ENCODE measurements around the gene SIRPA.

Gene SIRPA

DNA sequence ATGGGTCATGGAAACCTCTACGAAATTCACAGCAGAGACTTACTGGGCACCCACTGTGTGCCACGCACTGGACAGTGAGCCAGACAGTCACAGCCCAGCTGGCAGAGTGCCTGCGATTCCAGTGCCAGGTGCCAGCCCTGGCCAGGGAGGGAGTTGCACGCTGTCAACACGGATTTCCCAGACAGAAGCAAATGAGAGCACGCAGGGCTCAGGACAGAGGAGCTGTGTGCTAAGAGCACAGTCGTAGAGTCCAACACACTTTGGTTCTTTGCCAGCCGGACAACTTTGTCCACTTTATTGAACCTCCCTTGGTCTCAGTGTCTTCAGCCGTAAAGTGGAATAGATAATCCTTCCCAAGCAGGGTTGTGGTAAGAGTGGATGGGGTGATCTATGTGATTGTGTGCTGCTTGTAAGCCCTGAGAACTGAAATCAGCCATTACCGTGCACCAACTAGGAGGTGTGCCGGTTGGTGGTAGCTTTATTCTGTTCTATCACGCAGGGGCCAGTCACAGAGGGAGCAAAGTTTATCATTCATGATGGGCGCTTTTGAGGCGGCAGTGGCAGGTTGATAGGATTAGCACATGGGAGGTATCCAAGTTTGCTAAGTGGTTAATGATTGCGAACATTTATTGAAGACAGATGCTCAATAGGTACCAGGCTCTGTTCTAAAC is 40.6 kb downstream of the SIRPA start:
- DNase-seq: no peak

DNA sequence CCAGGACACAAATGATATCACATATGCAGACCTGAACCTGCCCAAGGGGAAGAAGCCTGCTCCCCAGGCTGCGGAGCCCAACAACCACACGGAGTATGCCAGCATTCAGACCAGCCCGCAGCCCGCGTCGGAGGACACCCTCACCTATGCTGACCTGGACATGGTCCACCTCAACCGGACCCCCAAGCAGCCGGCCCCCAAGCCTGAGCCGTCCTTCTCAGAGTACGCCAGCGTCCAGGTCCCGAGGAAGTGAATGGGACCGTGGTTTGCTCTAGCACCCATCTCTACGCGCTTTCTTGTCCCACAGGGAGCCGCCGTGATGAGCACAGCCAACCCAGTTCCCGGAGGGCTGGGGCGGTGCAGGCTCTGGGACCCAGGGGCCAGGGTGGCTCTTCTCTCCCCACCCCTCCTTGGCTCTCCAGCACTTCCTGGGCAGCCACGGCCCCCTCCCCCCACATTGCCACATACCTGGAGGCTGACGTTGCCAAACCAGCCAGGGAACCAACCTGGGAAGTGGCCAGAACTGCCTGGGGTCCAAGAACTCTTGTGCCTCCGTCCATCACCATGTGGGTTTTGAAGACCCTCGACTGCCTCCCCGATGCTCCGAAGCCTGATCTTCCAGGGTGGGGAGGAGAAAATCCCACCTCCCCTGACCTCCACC is 42.2 kb downstream of the SIRPA start:
- DNase-seq: no peak

DNA sequence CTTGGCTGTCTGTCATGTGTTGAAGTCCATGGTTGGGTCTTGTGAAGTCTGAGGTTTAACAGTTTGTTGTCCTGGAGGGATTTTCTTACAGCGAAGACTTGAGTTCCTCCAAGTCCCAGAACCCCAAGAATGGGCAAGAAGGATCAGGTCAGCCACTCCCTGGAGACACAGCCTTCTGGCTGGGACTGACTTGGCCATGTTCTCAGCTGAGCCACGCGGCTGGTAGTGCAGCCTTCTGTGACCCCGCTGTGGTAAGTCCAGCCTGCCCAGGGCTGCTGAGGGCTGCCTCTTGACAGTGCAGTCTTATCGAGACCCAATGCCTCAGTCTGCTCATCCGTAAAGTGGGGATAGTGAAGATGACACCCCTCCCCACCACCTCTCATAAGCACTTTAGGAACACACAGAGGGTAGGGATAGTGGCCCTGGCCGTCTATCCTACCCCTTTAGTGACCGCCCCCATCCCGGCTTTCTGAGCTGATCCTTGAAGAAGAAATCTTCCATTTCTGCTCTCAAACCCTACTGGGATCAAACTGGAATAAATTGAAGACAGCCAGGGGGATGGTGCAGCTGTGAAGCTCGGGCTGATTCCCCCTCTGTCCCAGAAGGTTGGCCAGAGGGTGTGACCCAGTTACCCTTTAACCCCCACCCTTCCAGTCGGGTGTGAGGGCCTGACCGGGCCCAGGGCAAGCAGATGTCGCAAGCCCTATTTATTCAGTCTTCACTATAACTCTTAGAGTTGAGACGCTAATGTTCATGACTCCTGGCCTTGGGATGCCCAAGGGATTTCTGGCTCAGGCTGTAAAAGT is 43.5 kb downstream of the SIRPA start:
- DNase-seq: no peak

DNA sequence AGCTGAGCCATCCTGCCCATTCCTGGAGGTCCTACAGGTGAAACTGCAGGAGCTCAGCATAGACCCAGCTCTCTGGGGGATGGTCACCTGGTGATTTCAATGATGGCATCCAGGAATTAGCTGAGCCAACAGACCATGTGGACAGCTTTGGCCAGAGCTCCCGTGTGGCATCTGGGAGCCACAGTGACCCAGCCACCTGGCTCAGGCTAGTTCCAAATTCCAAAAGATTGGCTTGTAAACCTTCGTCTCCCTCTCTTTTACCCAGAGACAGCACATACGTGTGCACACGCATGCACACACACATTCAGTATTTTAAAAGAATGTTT is 44.0 kb downstream of the SIRPA start:
- DNase-seq: no peak

DNA sequence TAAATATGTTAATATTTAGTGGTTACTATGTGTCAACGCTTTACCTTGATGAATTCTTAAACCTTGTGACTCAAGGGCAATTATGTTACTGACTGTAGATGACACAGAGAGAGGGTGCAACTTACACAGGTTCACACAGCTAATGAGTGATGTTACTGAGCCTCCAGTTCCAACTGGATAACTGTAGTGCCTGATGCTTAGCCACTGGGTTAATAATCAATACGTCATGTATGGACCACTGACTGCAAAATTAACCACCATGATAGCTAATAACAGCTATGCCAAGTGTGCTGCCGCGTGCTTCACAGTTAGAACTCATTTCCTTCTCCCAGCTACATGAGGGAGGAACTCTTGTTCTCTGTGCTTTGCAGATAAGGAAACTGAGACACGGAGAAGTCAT is 45.4 kb downstream of the SIRPA start:
- DNase-seq: no peak

DNA sequence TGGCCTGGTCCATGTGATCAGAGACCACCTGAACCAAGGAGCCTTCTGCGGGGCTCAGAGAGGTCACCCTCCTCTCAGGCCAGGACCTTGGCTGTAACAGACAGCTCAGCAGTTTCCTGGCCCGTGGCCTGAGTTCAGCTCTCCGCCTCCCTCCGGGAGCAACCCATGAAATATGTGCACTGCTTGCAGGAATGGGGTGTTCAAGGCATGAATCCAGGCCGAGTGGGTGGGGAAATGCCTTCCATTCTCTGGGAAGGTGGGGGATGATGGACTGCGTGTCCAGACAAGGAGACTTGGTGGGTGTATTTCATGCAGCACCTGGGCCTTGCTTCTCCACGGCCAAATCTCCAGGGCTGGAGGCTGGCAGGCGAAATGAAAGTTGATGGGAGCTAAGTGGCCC is 46.0 kb downstream of the SIRPA start:
- no peak for DNase-seq

DNA sequence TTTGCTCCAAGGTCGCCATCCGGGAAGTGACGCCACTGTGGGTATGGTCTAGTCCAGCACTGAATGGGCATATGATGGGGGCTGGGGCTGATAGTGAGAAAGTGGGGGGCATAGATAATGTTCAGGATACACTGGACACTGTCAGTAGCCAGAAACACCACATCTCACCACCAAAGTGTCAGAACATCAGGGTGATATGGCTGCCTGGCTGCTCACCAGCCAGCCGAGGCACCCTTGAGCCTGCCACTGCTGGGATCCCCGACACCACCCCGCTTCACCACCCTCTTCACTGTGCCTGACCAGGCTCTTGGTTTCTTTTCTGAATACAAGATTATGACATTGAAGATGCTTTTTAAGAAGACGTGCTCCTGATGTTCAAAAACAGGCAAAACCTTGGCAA is 46.9 kb downstream of the SIRPA start:
- DNase-seq: no peak

DNA sequence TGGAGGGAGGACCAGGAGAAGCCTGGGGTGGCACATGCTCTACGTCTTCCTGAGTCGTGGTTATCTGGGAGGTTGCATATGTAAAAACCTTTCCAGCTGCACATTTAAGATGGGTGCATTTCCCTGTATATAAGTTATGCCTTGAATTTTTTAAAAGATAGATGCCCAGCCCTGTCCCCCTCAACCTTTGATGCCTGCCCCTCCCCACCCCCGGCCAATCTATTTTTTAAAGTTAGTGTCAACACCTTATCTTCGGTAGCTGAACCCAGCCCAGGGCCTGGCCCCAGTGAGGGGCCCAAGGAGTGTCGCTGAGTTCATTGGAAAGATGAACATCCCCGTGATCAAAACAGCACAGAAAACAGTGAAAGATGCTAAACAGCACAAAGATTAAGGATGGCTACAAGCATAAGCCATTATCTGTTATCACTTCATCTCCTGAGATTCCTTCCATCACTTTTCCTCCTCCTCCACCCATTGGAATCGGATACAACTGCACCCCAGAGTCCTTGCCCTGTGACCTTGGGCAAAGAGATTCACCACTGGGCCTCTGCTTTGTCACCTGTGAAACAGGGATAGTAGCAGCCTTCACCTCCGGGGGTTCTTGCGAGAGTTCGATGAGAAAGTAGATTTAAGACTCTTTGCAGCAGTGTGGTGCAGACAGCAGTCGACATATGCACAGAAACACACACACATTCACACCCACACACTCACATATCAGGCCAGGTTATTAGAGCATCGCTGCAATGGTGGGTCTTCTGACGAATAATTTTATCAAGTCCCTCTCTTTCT is 47.5 kb downstream of the SIRPA start:
- DNase-seq: no peak

DNA sequence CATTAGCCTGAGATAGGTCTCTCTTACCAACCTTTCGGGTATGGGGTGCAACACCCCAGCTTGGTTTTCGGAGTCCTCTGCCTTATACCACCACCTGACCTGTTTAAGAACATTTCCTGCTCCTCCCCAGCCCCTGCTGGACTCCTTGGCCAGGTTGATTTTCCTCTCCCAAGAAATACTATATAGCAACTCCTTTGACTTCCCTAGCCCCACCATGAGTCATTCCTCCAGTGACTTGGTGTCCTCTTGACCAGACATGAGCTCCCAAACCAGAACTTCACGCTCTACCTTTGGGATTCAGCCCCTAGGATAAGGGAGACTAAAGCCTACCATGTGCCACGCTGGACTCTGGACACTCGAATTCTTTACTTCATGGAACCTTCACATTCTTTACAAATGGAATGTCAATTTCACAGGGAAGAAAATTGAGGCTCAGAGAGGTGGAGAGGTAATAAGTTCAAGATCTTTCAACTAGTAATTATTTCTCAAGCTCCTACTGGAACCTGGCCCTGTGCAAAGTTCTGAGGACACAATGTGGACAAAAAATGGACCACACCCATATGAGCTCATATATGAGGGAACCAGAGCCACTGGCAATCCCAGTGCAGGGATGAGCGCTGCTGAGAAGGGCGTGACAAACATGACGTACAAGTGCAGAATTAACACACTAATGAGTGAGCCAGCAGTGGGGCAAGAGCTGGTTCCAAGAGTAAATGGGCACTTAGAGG is 48.2 kb downstream of the SIRPA start:
- DNase-seq: no peak

DNA sequence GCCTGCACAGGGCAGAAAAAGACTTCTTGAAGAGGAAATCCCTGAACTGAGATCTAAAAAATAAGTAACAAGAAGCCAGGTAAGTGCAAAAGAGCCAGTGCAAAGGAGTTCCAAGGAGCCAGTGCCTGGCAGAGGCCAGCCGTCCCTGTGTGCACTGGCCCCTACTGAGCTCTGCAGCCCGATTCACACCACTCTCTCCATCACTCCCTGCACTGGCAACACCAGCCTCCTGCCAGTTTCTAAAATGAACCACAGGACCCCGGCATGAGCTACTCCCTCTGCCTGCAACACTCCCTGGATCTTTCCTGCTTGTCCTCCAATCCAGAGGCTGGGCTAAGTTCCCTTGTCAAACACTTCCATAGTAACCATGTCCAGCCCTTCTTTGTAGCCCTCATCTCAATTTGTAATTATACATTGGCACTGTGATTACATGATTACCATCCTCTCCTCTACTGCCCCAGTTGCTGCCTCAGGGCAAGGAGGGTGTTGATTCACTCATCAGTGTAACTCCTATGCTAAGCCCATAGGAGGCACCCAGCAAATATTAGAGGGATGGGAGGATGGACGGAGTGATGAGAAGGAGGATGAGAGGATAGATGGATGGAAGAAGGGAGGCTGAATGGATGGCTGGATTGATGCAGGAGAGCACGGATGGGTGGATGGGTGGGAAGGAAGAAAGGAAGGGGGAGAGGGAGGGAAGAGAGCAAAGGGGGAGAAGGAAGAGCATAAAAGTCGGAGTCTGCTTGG is 49.3 kb downstream of the SIRPA start:
- no peak for DNase-seq

DNA sequence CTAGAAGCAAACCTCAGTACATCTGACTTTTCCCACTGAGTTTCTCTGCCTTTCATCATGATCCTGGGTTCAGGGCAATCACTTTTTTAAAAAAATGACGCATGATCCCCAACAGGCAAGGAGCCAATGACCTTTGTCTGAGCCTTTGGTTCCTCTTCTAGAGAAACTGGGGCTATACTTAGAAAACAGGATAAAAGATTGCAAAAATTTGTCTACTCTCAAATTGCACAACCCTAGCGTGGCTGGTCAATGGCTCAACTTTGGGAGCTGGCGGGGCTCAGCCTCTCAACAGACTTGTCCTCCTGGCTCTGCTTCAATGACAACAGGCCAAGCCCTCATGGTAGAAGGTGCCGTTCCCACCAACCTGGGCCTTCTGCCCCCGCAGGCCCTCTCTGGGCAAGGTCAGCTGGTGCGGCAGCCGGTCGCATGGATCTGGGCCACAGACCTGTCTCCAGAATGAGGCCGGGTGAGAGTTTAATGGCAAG is 50.0 kb downstream of the SIRPA start:
- DNase-seq: no peak

DNA sequence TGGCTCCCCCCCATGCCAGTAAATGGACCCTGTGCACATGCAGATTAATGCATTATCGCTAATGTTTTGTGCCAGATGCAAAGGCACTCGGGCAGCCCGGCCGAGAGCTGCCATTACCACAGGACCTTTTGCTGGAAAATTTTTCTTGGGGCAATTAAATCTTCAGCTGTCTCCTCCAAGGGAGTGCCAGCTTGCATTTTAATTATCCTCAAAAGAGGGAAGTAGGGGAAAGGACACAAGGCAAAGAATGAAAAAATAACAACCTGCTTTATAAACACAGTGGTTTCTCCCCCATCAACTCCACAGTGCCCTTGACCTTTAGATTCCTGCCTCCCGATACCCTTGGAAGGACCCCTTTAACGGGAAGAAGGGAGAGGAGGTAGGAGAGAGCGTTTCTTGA is 50.5 kb downstream of the SIRPA start:
- no peak for DNase-seq

DNA sequence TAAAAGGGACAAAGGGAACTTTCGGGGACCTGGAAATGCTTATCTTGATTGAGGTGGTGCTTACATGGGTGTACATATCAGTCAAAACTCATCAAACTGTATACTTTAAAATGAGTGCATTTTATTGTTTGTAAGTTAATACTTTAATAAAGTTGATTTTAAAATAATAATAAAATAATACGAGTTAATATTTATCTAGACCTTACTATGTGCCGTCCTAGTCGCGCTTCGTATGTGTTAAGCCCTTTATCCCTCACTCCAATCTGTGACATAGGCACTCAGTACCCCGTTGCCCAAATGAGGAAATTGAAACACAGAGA is 51.2 kb downstream of the SIRPA start:
- no peak for DNase-seq

DNA sequence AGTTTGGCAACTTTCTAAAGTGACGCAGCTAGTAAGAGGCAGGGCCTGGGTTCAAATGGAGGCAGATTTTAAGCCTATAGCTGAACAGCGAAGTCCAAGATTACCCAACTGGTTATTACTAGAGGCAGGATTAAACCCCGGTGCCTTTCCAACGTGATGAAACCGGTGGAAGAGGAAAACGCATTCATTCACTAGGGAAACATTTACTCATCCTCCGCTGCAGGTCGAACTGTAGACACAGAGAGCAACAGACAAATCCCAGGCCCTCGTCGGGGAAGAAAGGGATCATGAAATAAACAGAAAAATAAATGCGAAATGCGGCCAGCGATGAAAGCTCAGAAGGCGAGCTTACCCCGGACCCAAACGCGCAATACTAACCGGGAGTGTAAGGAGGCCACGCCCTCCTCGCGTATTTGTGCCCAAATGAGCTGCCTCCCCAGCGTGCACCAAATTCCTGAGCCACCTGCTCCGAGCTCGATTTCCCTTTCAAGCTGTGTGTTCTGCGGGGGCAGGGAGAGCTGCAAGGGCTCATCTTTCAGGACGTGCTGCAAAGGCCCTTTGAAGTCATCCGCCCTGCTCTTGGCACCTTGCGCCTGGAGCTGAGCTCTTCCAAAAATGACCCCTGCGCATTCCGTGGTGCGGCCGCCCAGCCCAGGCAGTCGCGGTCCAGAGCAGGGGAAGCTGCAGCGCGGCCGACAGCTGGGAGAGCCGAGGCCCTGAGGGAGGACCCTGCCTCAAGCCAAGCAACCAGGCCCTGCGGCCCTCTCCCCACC is 51.7 kb downstream of the SIRPA start:
- DNase-seq: no peak

DNA sequence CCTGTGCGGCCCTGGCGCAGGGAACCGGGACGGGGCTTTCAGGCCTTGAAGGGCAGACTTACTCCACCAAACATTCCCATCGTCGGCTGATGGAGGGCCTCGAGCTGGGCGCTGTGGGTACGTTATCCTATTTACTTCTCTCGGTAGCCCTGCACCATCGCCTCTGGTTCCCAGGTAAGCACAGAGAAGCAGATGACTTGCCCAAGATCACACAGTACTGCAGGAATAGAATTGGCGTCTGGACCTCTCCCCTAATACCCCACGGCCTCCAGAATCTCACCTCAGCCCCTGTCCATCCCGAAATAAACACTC is 52.3 kb downstream of the SIRPA start:
- no peak for DNase-seq

DNA sequence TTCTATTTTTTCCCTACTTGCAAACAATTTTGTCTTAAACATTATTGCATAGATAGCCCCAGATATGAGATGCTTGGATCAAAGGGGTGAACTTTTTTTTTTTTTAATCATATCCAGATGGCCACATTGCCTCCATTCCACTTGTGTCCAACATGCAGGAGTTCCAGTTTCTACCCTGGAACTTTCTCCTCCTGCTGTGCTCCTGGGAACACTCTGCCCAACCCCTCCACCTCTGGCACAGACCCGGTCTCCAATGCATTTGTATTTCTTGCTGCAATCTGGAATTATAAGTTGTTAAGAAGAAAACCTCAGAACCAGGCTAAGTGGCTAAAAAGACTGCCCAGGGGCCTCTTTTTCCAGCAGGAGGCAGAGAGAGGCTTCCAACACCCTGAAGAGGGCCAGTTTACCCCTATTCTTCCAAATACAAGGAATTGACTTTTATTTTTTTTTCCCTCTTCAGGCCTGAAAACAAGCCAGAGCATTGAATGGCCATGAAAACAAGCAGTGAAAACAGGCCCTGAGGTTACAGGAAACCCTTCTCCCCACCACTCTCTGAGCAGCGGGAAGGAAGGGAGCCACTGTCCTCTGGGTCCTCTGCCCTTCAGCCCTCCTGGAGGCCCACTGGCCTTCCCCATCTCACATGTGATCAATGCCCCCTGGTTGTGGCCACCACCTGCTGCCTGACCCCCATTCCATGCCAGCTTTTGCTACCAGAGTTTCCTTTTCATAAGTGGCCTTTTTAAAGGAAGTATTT is 54.3 kb downstream of the SIRPA start:
- DNase-seq: no peak

DNA sequence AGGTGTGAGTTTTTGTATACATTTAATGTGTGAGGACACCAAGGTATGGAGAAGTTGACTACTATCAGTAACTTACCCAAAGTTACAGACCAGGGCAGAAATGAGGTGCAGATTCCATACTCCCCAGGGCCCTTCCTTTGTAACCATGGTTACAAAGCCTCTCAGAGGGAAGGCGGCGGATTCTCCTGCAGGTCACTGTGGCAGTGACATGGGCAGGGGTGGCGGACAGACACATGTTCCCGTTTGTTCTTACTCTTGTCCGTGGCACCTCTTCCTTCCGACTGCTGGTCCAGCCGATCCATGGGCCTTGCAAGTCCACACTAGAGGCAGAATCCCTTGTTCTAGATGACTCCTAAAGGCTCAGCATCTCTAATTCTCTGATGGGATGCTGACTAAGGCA is 55.6 kb downstream of the SIRPA start:
- no peak for DNase-seq

DNA sequence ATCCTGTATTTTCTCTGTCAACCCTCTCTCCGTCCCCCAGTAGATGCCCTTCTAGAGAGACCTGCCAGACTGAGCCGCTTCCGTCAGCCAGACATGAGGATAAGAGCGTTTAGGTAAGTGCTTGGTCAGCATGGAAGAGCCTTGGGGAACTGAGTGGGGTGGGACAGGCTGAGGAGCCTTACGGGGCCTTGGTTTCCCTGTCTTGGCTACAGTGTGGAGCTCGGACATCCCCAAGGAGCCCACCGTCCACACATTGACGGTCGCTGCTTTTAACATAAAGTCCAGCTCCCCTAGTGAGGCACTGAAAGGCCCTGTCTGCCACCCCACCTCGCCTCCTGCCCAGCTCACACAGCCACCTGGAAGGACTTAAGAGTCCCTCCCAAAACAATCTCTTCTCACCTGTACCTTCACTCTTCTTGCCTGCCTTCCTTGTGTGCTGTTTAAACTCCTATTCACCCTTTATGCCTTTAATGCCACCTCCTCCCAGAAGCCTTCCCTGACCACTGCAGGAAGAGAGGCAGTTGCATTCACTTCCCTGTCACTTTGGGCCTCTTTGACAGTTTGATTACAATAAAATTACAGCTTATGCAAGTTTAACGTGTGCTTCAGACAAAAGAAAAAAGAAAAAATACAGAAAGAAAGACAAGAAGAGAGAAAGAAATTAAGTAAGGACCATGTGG is 56.4 kb downstream of the SIRPA start:
- DNase-seq: no peak

DNA sequence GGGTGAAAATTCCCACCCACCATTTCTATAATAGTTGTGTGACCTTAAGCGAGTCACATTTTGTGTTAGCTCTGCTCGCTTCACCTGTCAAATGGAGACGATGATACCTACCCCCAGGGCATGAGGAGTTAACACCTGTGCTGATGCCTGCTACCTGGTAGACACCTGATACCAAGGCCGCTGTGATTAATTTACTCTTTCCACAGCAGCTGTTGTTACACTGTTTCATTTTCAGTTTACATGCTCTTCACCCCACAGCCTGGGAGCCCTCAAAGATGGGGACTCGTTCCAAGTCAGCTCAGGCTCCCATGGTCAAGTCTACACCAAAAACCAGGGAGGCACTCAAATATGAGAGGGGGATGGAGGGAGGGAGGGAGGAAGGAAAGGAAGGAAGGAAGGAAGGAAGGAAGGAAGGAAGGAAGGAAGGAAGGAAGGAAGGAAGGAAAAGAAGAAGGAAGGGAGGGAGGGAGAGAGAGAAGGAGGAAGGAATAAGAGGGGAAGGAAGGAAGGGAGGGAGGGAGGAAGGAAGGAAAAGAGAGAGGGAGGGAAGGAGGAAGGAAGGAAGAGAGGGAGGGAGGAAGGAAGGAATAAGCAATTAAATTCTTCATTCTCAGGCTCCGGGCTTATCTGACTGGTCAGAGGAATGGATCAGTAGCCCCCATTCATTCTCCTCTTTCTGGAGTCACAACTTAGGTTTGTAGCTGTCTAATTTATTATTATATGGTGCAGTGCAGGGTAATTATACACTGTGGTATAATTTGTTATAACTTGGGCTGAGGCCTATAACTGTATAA is 57.7 kb downstream of the SIRPA start:
- DNase-seq: no peak
